Ovary (tissue), 3 donors: Measurements from ENCODE around the gene TMEM131.

ENCODE experiments used
- CTCF ChIP-seq, 3 donors: fragments of 450-650 bp in 2 of 3; fragments of 200-600 bp in 1 of 3; IDR thresholded peaks; one replicate each; pipeline versions ENCODE4 v1.5.1 to v1.8.0; 2016 to 2022; ENCODE audit warnings: antibody characterized with exemption in 3 of 3, mild to moderate bottlenecking in 1 of 3
- EP300 ChIP-seq: sonication (generic); formaldehyde crosslinking; IDR thresholded peaks from one replicate; pipeline ENCODE4 v1.6.1; 2017; ENCODE audit warnings: antibody characterized with exemption
- POLR2A ChIP-seq: fragments of 450-650 bp; IDR thresholded peaks from one replicate; pipeline ENCODE4 v1.6.1; 2017; ENCODE audit warnings: antibody characterized with exemption, mild to moderate bottlenecking, moderate library complexity
- donor health status: DM: no; HTN: no; CAD: no.

- TF ChIP-seq CTCF (IDR thresholded peaks at IDR 0.05) (no peak), EP300 (no peak), POLR2A (no peak)
Observed at GRCh38 chr2:97914691-97915213, 81.0 kb downstream of the TMEM131 start.
